Measurements from ENCODE around the gene SAMD10. TPM values are rescaled to one million over a fixed set of nuclear protein-coding genes. Genes with fewer than 3 reads are reported as not detected.

The SAMD10 gene
- total and polyA plus RNA-seq, 3 donors from 2014 or later: 3.9 to 10.7 (median 6.2) TPM

DNA sequence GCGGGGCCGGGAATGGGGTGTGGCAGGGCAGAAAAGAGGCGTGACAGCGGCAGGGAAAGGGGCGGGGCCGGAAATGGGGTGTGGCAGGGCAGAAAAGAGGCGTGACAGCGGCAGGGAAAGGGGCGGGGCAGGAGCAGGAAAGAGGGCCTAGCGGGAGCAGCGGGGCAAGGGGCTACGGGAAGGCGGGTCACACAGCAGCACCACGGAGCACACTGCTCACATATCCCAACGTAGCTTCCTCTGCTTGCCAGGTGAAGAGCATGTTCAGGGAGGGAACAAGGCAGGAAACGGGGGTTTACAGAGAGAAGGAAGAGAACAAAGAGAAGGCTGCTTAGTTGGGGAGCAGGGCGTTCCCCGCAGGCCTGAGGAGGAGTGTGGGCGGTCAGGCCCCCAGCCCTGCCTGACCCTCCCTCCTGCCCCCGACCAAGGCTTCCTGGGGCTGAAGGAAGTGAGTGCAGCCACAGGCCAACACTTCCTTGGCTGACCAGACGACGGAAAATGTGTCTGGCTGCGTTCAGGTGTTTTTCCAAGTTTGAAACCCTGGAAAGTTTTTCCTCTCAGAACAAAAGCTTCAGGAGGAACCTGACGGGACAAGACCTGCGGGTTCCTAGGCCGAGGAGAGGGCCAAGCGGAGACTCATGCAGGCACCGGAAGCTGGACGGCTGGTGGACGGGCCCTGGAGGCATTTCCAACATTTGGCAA, 37.0 kb downstream of the SAMD10 start:
- Histone ChIP-seq H3K4me1 (peaks cover 10% of the 10 kb centered on the region), H3K27ac (peak overlapping the region; percentile 22 to 55), H3K4me3 (no peak overlapping the region), H3K36me3 (ENCODE audit: low read depth, missing control alignments) (no peaks in the 10 kb centered on the region), H3K9me3 (no peaks in the 10 kb centered on the region), H3K27me3 (no peaks in the 10 kb centered on the region)
- intact Hi-C loops (cut with DNase I; ENCODE audit: low total_unique reads): no loop called here
- 40 to 54% methylated on average over 28 to 29 of the region's 30 CpGs for WGBS, 2 donors
- DNase-seq: peak; percentile 63
- no peak for TF ChIP-seq POLR2A (IDR thresholded peaks at IDR 0.05)
- TF ChIP-seq, protein P1, sequence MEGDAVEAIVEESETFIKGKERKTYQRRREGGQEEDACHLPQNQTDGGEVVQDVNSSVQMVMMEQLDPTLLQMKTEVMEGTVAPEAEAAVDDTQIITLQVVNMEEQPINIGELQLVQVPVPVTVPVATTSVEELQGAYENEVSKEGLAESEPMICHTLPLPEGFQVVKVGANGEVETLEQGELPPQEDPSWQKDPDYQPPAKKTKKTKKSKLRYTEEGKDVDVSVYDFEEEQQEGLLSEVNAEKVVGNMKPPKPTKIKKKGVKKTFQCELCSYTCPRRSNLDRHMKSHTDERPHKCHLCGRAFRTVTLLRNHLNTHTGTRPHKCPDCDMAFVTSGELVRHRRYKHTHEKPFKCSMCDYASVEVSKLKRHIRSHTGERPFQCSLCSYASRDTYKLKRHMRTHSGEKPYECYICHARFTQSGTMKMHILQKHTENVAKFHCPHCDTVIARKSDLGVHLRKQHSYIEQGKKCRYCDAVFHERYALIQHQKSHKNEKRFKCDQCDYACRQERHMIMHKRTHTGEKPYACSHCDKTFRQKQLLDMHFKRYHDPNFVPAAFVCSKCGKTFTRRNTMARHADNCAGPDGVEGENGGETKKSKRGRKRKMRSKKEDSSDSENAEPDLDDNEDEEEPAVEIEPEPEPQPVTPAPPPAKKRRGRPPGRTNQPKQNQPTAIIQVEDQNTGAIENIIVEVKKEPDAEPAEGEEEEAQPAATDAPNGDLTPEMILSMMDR (IDR thresholded peaks at IDR 0.05): no peak

DNA sequence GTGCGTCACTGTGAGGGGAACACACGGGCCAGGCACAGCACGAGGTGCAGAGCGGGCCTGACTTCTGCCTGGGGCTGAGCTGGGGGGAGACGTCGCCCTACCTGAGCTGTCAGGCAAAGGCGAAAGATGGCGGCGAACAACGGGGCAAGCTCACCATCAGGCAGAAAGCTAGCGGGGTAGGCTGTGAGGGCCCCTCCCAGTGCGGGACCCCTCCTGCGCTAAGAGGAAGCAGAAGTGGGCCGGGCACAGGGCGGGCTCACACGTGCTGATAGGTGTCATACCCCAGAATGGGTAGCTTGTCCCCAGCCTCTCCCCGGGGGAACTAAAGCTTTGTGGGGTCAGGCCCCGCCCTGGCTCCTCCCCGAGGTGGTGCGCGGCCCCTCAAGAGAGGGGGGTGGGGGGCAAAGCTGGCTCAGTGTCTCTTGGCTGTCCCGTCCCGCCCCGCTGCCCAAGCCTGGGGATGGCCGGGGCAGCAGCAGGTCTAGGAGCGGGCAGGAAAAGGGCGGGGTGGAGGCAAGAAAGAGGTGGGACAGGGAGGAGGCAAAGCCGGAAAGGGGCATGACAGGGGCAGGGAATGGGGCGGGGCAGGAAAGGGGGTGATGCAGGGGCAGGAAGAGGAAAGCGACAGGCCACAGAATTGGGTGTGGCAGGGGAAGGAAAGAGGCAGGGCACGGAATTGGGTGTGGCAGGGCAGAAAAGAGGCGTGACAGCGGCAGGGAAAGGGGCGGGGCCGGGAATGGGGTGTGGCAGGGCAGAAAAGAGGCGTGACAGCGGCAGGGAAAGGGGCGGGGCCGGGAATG, 38.0 kb downstream of the SAMD10 start:
- no peaks in the 10 kb centered on the region for H3K9me3 ChIP-seq
- H3K4me1 ChIP-seq: peaks cover 6% of the 10 kb centered on the region
- 48 to 61% methylated on average over 33 to 37 of the region's 39 CpGs for WGBS, 2 donors
- no peaks in the 10 kb centered on the region for H3K27me3 ChIP-seq
- no peak for TF ChIP-seq POLR2A (IDR thresholded peaks at IDR 0.05)
- TF ChIP-seq, protein P1 (IDR thresholded peaks at IDR 0.05): no peak
- peak overlapping the region in 1 of 2 donors; percentile 15 for H3K27ac ChIP-seq
- intact Hi-C loops (cut with DNase I; ENCODE audit: low total_unique reads): no loop called here
- H3K36me3 ChIP-seq (ENCODE audit: low read depth, missing control alignments): no peaks in the 10 kb centered on the region
- DNase-seq: no peak
- H3K4me3 ChIP-seq: no peak overlapping the region

DNA sequence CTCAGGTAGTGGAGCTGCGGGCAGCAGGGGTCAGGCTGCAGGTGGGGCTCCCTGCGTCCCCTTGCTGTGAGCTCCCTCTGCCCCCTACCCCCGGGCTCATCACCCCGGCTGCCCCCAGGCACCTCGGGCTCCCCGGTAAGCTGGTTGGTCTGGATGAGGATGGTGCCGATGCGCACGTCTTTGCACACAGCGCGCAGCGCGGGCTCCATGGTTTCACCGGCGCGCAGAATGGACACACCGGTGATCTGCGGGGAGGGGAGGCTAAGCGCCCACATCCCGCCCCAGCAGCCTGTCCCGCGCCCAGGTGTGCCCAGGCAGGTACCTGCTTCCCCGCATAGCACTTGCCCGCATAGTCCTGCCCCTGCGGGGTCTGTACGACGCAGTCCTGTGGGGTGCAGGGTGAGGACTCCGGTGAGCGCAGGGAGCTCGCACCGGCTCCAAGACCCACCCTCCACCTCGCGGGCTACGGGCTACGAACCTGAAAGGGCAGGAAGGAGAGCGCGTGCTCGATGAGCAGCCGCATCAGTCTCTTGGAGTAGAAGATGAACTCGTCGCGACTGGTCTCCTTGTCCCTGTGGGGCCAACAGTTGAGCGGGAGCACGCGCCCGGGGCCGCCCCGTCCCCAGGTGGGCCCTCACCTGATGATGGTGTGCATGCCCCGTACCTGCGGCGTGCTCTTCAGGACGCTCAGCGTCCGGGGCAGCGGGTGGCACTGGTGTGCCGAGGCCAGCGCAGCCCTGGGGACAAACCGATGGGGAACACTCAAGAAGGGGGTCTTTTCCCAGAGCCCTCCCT, 38.8 kb downstream of the SAMD10 start:
- Histone ChIP-seq H3K4me1 (peaks cover 6% of the 10 kb centered on the region), H3K4me3 (no peak overlapping the region), H3K9me3 (no peaks in the 10 kb centered on the region), H3K27ac (no peak overlapping the region), H3K36me3 (ENCODE audit: low read depth, missing control alignments) (no peaks in the 10 kb centered on the region), H3K27me3 (no peaks in the 10 kb centered on the region)
- WGBS, 2 donors: 77 to 78% methylated on average over 25 to 58 of the region's 58 CpGs
- no peak for DNase-seq
- intact Hi-C loops (cut with DNase I; ENCODE audit: low total_unique reads): no loop called here
- no peak for TF ChIP-seq POLR2A (IDR thresholded peaks at IDR 0.05)
- TF ChIP-seq, protein P1 (IDR thresholded peaks at IDR 0.05): no peak

DNA sequence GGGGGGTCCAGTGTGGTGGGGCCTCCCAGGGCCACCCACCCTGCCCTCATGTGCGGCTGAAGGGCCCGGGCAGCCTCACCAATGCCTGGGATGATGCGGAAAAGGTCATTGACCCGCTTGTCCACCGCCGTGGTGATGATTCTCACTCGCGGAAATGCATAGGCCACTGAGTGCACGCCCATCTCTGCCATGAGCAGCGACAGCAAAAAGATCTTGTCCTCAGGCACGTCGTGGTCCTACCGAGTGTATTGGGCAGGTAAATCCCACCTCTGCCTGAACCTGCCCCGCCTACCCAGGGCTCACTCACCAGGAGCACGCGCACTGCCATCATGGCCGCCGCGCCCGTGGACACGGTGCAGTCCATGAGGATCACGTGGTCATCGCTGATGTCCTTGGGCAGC, 39.4 kb downstream of the SAMD10 start:
- no peaks in the 10 kb centered on the region for H3K36me3 ChIP-seq (ENCODE audit: low read depth, missing control alignments)
- no peaks in the 10 kb centered on the region for H3K27me3 ChIP-seq
- peaks cover 6% of the 10 kb centered on the region for H3K4me1 ChIP-seq
- H3K27ac ChIP-seq: no peak overlapping the region
- TF ChIP-seq, protein P1 (IDR thresholded peaks at IDR 0.05): no peak
- no peak for TF ChIP-seq POLR2A (IDR thresholded peaks at IDR 0.05)
- no peaks in the 10 kb centered on the region for H3K9me3 ChIP-seq
- no peak overlapping the region for H3K4me3 ChIP-seq
- no peak for DNase-seq
- intact Hi-C loops (cut with DNase I; ENCODE audit: low total_unique reads): no loop called here
- WGBS, 2 donors: 71 to 100% methylated on average over 4 to 23 of the region's 23 CpGs

Measured in testis (tissue), 3 donors.